Ishikawa (cell line): ENCODE results near the gene CACNA1D.

Experiments used
- RAD21 ChIP-seq: IDR thresholded peaks from 2 replicates; pipeline ENCODE4 v1.6.1; 2012; ENCODE audit warnings: low read depth
- TF ChIP-seq, protein P1 (sequence below): IDR thresholded peaks from 2 replicates; pipeline ENCODE4 v1.6.1; 2012; ENCODE audit warnings: low read depth, mild to moderate bottlenecking

DNA sequence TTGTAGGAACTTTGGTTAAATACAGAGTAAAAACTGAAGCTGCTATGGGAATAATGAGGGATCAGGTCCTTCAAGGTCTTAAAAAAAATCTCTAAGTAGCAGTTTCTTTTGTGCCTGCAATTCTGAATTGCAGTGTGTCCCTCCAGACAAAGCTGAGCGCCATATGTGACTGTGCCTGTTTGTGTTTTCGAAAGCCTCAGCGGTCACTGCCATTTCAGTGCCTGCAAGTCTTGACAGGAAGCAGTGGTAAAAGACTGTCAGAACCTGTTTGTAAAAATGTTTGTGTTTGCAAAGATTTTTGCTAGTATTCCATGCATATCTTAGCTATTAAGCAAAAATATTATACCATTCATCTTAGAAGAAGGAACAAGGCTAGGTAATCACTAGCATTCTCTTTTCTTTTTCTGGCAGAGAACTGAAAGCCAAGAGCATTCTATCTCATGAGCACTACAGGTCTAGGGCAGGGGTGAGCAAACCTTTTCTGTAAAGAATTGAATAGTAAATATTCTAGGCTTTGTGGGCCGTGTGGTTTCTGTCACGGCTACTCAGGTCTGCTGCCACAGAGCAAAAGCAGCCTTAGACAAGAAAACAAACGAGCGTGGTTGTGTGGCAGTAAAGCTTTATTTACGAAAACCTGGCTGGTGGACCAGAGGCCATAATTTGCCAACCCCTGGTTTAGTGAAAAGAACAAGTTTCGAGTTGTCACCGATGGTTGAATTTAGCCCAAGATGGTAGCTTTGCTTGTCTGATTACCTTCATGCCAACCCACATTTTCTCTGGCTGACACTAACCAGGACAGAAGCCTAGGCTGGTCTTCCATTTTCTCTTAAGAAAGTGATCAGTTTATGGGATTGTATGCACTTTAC, 134.4 kb downstream of the CACNA1D start:
- TF ChIP-seq, protein P1, sequence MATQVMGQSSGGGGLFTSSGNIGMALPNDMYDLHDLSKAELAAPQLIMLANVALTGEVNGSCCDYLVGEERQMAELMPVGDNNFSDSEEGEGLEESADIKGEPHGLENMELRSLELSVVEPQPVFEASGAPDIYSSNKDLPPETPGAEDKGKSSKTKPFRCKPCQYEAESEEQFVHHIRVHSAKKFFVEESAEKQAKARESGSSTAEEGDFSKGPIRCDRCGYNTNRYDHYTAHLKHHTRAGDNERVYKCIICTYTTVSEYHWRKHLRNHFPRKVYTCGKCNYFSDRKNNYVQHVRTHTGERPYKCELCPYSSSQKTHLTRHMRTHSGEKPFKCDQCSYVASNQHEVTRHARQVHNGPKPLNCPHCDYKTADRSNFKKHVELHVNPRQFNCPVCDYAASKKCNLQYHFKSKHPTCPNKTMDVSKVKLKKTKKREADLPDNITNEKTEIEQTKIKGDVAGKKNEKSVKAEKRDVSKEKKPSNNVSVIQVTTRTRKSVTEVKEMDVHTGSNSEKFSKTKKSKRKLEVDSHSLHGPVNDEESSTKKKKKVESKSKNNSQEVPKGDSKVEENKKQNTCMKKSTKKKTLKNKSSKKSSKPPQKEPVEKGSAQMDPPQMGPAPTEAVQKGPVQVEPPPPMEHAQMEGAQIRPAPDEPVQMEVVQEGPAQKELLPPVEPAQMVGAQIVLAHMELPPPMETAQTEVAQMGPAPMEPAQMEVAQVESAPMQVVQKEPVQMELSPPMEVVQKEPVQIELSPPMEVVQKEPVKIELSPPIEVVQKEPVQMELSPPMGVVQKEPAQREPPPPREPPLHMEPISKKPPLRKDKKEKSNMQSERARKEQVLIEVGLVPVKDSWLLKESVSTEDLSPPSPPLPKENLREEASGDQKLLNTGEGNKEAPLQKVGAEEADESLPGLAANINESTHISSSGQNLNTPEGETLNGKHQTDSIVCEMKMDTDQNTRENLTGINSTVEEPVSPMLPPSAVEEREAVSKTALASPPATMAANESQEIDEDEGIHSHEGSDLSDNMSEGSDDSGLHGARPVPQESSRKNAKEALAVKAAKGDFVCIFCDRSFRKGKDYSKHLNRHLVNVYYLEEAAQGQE, result no peak
- no peak for TF ChIP-seq RAD21
